ENCODE data around the gene APBA3.

Gene APBA3

DNA sequence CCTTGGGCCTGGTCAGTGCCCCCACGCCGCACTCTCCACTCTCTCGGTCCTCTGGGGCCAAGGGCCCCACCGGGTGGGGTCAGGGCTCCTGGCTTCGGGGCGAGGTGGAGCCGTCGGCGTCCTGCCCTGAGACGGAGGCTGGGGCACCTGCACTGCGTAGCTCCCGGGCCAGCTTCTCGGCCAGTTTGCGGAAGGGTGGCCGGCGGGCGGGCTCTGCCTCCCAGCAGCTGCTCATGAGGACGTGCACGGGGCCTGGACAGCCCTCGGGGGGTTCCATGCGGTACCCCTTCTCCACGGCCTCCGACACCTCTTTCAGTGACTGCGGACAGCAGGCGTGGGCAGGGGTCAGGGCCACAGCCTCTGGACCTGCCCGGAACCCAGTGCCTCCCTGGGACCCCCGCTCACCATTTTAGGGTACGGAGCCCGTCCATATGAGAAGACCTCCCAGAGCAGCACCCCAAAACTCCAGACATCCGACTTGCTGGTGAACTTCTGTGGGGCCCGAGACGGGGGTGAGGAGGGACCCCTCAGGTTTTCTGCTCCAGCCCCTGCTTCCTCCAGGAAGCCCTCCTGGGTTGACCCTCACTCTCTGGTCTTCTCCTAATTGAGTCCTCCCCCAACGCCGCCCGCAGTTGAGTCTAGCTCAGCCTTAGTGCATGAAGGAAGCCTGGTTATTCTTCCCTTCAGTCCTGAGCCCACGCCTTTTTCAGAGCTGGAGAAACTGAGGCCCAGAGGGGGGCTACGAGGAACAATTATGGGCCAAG, 16.8 kb upstream of the APBA3 start:
- no peak overlapping the region for H3K4me3 ChIP-seq (ENCODE audit: low read length)
- no peaks in the 10 kb centered on the region for H3K27me3 ChIP-seq (ENCODE audit: control insufficient read depth, insufficient read depth, low read length)
- H3K36me3 ChIP-seq (ENCODE audit: control insufficient read depth, insufficient read depth, low read length), result no peaks in the 10 kb centered on the region; the same call in none of the 2 replicates
- DNase-seq (ENCODE audit: low read depth, low spot score), result no peak
- no peak overlapping the region for H3K27ac ChIP-seq (ENCODE audit: low read length)
- WGBS (ENCODE audit: insufficient coverage, insufficient read length), result no CpG with 5 or more reads among the region's 37 CpGs
- no peaks in the 10 kb centered on the region for H3K4me1 ChIP-seq (ENCODE audit: control insufficient read depth, insufficient read depth, low read length)
- no peaks in the 10 kb centered on the region for H3K9me3 ChIP-seq (ENCODE audit: control insufficient read depth, insufficient read depth, low read length)

DNA sequence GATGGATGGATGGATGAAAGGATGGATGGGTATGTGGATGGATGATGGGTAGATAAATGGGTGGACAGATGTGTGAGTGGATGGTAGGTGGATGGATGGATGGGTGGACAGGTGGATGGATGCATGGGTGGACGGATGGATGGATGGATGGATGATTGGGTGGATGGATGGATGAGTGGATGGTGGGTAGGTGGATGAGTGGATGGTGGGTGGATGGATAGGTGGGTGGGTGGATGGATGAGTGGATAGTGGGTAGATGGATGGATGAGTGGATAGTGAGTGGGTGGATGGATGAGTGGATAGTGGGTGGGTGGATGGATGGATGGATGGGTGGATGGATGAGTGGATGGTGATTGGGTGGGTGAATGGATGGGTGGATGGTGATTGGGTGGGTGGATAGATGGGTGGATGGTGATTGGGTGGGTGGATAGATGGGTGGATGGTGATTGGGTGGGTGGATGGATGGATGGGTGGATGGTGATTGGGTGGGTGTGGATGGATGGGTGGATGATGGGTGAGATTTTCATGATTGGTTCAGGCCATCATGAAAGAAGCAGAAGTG, 15.1 kb upstream of the APBA3 start:
- no peak overlapping the region for H3K27ac ChIP-seq (ENCODE audit: low read length)
- H3K9me3 ChIP-seq (ENCODE audit: control insufficient read depth, insufficient read depth, low read length), result no peaks in the 10 kb centered on the region
- H3K36me3 ChIP-seq (ENCODE audit: control insufficient read depth, insufficient read depth, low read length), result no peaks in the 10 kb centered on the region; the same call in 1 of the 2 replicates
- peaks cover 3% of the 10 kb centered on the region; the same call in 1 of the 2 replicates for H3K4me1 ChIP-seq (ENCODE audit: control insufficient read depth, insufficient read depth, low read length)
- WGBS (ENCODE audit: insufficient coverage, insufficient read length), result no CpG with 5 or more reads among the region's 1 CpG
- no peak overlapping the region for H3K4me3 ChIP-seq (ENCODE audit: low read length)
- H3K27me3 ChIP-seq (ENCODE audit: control insufficient read depth, insufficient read depth, low read length), result no peaks in the 10 kb centered on the region
- DNase-seq (ENCODE audit: low read depth, low spot score), result no peak

GRCh38 chr19:3775831-3776230, 14.3 kb upstream of the APBA3 start:
- Histone ChIP-seq H3K4me1 (ENCODE audit: control insufficient read depth, insufficient read depth, low read length) (peaks cover 5% of the 10 kb centered on the region; the same call in 1 of the 2 replicates), H3K9me3 (ENCODE audit: control insufficient read depth, insufficient read depth, low read length) (no peaks in the 10 kb centered on the region), H3K36me3 (ENCODE audit: control insufficient read depth, insufficient read depth, low read length) (no peaks in the 10 kb centered on the region; the same call in 1 of the 2 replicates), H3K27ac (ENCODE audit: low read length) (no peak overlapping the region), H3K27me3 (ENCODE audit: control insufficient read depth, insufficient read depth, low read length) (no peaks in the 10 kb centered on the region), H3K4me3 (ENCODE audit: low read length) (no peak overlapping the region)
- no CpG with 5 or more reads among the region's 5 CpGs for WGBS (ENCODE audit: insufficient coverage, insufficient read length)
- DNase-seq (ENCODE audit: low read depth, low spot score), result no peak

GRCh38 chr19:3775374-3775711, 13.9 kb upstream of the APBA3 start:
- no CpG with 5 or more reads among the region's 2 CpGs for WGBS (ENCODE audit: insufficient coverage, insufficient read length)
- Histone ChIP-seq H3K36me3 (ENCODE audit: control insufficient read depth, insufficient read depth, low read length) (peaks cover under 1% of the 10 kb centered on the region; the same call in 1 of the 2 replicates), H3K4me3 (ENCODE audit: low read length) (no peak overlapping the region), H3K4me1 (ENCODE audit: control insufficient read depth, insufficient read depth, low read length) (peaks cover 6% of the 10 kb centered on the region; the same call in 1 of the 2 replicates), H3K9me3 (ENCODE audit: control insufficient read depth, insufficient read depth, low read length) (no peaks in the 10 kb centered on the region), H3K27me3 (ENCODE audit: control insufficient read depth, insufficient read depth, low read length) (no peaks in the 10 kb centered on the region), H3K27ac (ENCODE audit: low read length) (no peak overlapping the region)
- no peak for DNase-seq (ENCODE audit: low read depth, low spot score)

DNA sequence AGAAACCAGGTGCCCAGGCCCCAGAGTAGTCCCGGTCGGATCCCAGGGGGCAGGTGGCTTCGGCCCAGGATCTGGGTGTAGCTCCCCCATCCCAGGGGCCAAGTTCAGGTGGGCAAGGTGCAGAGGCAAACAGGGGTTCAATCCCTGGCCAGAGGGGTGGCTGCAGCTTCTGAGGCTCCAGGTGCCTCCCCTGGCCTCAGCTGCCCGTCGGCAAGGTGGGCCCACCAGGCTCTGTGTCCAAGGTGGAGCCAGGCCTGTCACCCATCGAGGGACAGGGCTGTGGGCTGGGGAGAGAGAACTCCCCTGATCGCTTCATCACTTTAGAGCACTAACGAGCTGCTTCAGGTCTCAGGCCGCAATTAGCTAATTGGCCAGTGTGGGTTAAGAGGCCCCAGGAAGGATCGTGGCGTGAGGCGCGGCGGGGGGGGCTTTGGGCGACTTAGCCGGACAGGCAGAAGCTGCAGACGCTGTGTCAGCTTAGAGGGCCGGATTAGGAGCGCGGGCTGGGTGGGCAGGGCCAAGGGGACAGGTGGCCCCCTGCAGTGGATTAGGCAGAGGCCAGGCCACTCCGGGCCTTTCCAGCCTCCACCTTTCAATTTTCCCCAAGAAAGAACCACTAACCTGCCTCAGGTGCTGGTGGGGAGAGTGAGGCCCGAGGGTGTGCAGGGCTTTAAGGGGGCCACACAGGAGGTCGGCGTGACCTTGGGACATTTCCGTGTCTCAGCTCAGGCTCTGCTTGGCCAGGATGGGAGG, 13.3 kb upstream of the APBA3 start:
- no peak overlapping the region for H3K4me3 ChIP-seq (ENCODE audit: low read length)
- no peaks in the 10 kb centered on the region for H3K27me3 ChIP-seq (ENCODE audit: control insufficient read depth, insufficient read depth, low read length)
- H3K9me3 ChIP-seq (ENCODE audit: control insufficient read depth, insufficient read depth, low read length), result no peaks in the 10 kb centered on the region
- WGBS (ENCODE audit: insufficient coverage, insufficient read length), result no CpG with 5 or more reads among the region's 25 CpGs
- DNase-seq (ENCODE audit: low read depth, low spot score), result no peak
- no peak overlapping the region for H3K27ac ChIP-seq (ENCODE audit: low read length)
- H3K4me1 ChIP-seq (ENCODE audit: control insufficient read depth, insufficient read depth, low read length), result peaks cover 8% of the 10 kb centered on the region; the same call in 1 of the 2 replicates
- peaks cover 3% of the 10 kb centered on the region; the same call in 1 of the 2 replicates for H3K36me3 ChIP-seq (ENCODE audit: control insufficient read depth, insufficient read depth, low read length)

- Histone ChIP-seq H3K4me3 (ENCODE audit: low read length) (no peak overlapping the region), H3K36me3 (ENCODE audit: control insufficient read depth, insufficient read depth, low read length) (peaks cover 3% of the 10 kb centered on the region; the same call in 1 of the 2 replicates), H3K27ac (ENCODE audit: low read length) (no peak overlapping the region), H3K27me3 (ENCODE audit: control insufficient read depth, insufficient read depth, low read length) (no peaks in the 10 kb centered on the region), H3K4me1 (ENCODE audit: control insufficient read depth, insufficient read depth, low read length) (peaks cover 8% of the 10 kb centered on the region; the same call in 1 of the 2 replicates), H3K9me3 (ENCODE audit: control insufficient read depth, insufficient read depth, low read length) (no peaks in the 10 kb centered on the region)
- no peak for DNase-seq (ENCODE audit: low read depth, low spot score)
- no CpG with 5 or more reads among the region's 12 CpGs for WGBS (ENCODE audit: insufficient coverage, insufficient read length)
Measured at GRCh38 chr19:3773814-3774515, 12.5 kb upstream of the APBA3 start.

DNA sequence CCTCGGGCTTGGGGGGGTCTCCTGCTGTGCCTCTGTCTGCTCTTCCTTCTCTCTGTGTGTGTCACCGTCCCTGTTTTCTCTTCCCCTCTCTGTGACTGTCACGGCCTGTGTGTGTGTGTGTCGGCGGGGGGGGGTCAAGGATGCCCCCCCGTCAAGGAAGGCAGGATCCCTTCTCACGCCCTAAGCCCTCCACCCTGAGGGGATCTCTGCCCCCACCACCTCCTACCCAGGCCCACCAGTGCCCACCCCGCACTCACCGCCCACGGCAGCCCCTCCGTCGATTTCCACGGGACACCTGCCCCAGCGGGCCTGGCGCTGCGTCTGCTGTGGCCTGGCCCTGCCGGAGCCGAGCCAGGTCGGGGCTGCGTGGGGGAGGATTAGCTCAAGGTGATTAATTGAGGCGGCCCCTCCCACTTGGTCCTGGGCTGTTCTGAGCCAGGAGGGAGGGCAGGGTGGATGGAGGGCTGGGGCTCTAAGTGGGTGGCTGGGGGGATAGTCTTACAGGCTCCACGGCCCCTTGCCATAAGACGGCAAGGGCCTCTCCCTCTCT, 10.5 kb upstream of the APBA3 start, which contains the start of gene RAX2:
RAX2 (minus strand) TSS at position 323 of the 550 bp plus-strand sequence. CDS start 486 bp downstream, outside the sequence.
- no peak for DNase-seq (ENCODE audit: low read depth, low spot score)
- Histone ChIP-seq H3K4me1 (ENCODE audit: control insufficient read depth, insufficient read depth, low read length) (peaks cover 8% of the 10 kb centered on the region; the same call in 1 of the 2 replicates), H3K4me3 (ENCODE audit: low read length) (no peak within 1 kb of the TSS), H3K27me3 (ENCODE audit: control insufficient read depth, insufficient read depth, low read length) (no peaks in the 10 kb centered on the region), H3K27ac (ENCODE audit: low read length) (no peak within 1 kb of the TSS), H3K36me3 (ENCODE audit: control insufficient read depth, insufficient read depth, low read length) (peaks cover 4% of the 10 kb centered on the region; the same call in 1 of the 2 replicates), H3K9me3 (ENCODE audit: control insufficient read depth, insufficient read depth, low read length) (no peaks in the 10 kb centered on the region)
- no CpG with 5 or more reads among the region's 23 CpGs for WGBS (ENCODE audit: insufficient coverage, insufficient read length)

GRCh38 chr19:3771000-3771905, 9.8 kb upstream of the APBA3 start:
- no CpG with 5 or more reads among the region's 35 CpGs for WGBS (ENCODE audit: insufficient coverage, insufficient read length)
- DNase-seq (ENCODE audit: low read depth, low spot score), result no peak

More at GRCh38 chr19:3771000-3771905, 9.8 kb upstream of the APBA3 start:
- H3K27ac ChIP-seq (ENCODE audit: low read length), result no peak overlapping the region
- no peak overlapping the region for H3K4me3 ChIP-seq (ENCODE audit: low read length)
- peaks cover 8% of the 10 kb centered on the region; the same call in 1 of the 2 replicates for H3K4me1 ChIP-seq (ENCODE audit: control insufficient read depth, insufficient read depth, low read length)
- H3K9me3 ChIP-seq (ENCODE audit: control insufficient read depth, insufficient read depth, low read length), result no peaks in the 10 kb centered on the region
- H3K27me3 ChIP-seq (ENCODE audit: control insufficient read depth, insufficient read depth, low read length), result no peaks in the 10 kb centered on the region
- H3K36me3 ChIP-seq (ENCODE audit: control insufficient read depth, insufficient read depth, low read length), result peaks cover 10% of the 10 kb centered on the region; the same call in 1 of the 2 replicates

Data from iPS DF 6.9 (cell line).